MM.1S (cell line): ENCODE measurements around the gene SULT6B1.

Experiments
- CTCF ChIP-seq: fragments of 300-600 bp; sonication (generic); IDR thresholded peaks from 2 replicates; pipeline ENCODE4 v1.5.1; 2016; ENCODE audit warnings: antibody characterized with exemption, low read length, mixed read lengths
- EZH2 ChIP-seq: fragments of 300-600 bp; sonication (generic); optimal IDR thresholded peaks from 2 replicates; pipeline ENCODE3; 2017; ENCODE audit warnings: low read depth, mild to moderate bottlenecking, antibody characterized with exemption, low read length, mixed read lengths

GRCh38 chr2:37171624-37171950 is 16.9 kb downstream of the SULT6B1 start:
- TF ChIP-seq CTCF = no peak
- TF ChIP-seq EZH2 = no peak
